ENCODE data around the gene CARMIL1.

DNA sequence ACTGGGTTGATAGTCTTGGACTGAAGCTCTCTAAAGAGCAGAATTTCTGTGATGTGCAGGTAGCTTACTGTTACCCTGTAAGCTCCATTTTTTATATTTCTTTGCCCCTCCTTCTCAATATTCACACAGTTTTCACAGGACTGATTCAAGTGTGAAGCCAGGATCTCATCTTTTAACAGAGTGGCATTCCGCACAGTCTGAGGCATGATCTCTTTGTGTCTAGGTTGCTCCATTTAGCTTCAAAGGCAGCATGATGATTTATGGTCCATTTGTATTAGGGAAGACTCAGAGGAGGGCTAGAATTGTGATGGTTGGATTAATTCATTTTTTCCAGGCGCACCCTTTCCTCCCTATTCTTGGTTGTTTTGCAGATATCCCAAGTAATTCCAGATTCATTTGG, 43.5 kb downstream of the CARMIL1 start:
- no peak for TF ChIP-seq MZF1 (tag by site-specific recombination; IDR thresholded peaks at IDR 0.05; ENCODE audit: borderline replicate concordance)
- TF ChIP-seq KLF9 (tag by site-specific recombination; IDR thresholded peaks at IDR 0.05; ENCODE audit: low read depth), result no peak
- TF ChIP-seq YY1 (tag by site-specific recombination; IDR thresholded peaks at IDR 0.05), result no peak
- no peak for TF ChIP-seq GLI4 (tag by site-specific recombination; IDR thresholded peaks at IDR 0.05)
- TF ChIP-seq ZNF157 (tag by site-specific recombination; IDR thresholded peaks at IDR 0.05), result no peak
- no peak for TF ChIP-seq ZNF792 (tag by site-specific recombination; IDR thresholded peaks at IDR 0.05)
- TF ChIP-seq, protein P1, sequence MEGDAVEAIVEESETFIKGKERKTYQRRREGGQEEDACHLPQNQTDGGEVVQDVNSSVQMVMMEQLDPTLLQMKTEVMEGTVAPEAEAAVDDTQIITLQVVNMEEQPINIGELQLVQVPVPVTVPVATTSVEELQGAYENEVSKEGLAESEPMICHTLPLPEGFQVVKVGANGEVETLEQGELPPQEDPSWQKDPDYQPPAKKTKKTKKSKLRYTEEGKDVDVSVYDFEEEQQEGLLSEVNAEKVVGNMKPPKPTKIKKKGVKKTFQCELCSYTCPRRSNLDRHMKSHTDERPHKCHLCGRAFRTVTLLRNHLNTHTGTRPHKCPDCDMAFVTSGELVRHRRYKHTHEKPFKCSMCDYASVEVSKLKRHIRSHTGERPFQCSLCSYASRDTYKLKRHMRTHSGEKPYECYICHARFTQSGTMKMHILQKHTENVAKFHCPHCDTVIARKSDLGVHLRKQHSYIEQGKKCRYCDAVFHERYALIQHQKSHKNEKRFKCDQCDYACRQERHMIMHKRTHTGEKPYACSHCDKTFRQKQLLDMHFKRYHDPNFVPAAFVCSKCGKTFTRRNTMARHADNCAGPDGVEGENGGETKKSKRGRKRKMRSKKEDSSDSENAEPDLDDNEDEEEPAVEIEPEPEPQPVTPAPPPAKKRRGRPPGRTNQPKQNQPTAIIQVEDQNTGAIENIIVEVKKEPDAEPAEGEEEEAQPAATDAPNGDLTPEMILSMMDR (tag by site-specific recombination; IDR thresholded peaks at IDR 0.05), result no peak
- no peak for TF ChIP-seq ZNF843 (tag by site-specific recombination; IDR thresholded peaks at IDR 0.05)
- no peak for TF ChIP-seq ZNF133 (tag by site-specific recombination; IDR thresholded peaks at IDR 0.05)
- TF ChIP-seq, protein P2, sequence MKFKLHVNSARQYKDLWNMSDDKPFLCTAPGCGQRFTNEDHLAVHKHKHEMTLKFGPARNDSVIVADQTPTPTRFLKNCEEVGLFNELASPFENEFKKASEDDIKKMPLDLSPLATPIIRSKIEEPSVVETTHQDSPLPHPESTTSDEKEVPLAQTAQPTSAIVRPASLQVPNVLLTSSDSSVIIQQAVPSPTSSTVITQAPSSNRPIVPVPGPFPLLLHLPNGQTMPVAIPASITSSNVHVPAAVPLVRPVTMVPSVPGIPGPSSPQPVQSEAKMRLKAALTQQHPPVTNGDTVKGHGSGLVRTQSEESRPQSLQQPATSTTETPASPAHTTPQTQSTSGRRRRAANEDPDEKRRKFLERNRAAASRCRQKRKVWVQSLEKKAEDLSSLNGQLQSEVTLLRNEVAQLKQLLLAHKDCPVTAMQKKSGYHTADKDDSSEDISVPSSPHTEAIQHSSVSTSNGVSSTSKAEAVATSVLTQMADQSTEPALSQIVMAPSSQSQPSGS (tag by site-specific recombination; IDR thresholded peaks at IDR 0.05; ENCODE audit: low read depth), result no peak
